Measurements from ENCODE around the gene EPS8L1.
"Not testable (repeated sequence)": the region's sequence is repeated elsewhere in the genome, so short reads cannot be mapped to it uniquely, and the experiment has no call there.

Gene EPS8L1

DNA sequence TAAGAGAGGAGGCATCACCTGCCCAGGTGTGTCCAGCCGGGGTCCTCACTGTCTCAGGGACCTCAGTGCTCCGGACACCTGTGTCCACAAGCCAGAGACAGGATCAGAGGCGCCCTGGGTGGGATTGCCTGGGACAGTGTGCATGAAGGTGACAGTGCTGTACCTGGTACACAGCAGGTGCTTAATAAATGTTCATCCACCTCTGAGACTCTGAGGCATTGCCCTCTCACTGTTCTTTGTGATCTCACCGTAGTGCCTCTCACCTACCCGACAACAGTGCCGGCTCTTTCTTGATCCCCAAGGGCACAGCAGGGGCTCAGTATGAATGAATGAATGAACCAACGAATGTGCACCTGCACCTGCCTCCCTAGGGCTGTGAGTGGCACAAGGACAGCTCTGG lies 21.9 kb upstream of the EPS8L1 start:
- no peak for DNase-seq (ENCODE audit: low read depth)
- TF ChIP-seq, protein P1, sequence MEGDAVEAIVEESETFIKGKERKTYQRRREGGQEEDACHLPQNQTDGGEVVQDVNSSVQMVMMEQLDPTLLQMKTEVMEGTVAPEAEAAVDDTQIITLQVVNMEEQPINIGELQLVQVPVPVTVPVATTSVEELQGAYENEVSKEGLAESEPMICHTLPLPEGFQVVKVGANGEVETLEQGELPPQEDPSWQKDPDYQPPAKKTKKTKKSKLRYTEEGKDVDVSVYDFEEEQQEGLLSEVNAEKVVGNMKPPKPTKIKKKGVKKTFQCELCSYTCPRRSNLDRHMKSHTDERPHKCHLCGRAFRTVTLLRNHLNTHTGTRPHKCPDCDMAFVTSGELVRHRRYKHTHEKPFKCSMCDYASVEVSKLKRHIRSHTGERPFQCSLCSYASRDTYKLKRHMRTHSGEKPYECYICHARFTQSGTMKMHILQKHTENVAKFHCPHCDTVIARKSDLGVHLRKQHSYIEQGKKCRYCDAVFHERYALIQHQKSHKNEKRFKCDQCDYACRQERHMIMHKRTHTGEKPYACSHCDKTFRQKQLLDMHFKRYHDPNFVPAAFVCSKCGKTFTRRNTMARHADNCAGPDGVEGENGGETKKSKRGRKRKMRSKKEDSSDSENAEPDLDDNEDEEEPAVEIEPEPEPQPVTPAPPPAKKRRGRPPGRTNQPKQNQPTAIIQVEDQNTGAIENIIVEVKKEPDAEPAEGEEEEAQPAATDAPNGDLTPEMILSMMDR (IDR thresholded peaks at IDR 0.05; ENCODE audit: insufficient read depth, low read depth, low read length, missing control alignments), result no peak

DNA sequence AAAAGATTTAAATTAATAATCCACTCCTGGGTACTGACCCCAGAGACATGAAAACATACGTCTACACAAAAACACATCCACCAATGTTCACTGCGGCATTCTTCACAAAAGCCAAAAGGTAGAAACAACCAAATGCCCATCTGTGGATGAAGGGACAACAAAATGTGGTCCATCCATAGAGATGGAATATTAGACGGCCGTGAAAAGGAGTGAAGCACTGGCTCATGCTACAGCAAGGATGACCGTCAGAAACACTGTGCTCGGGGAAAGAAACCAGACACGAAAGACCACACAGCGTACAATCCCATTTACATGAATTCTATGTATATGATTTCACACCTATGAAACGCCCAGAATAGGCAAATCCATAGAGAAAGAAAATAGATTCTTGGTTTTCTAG lies 18.8 kb upstream of the EPS8L1 start:
- TF ChIP-seq, protein P1 (IDR thresholded peaks at IDR 0.05; ENCODE audit: insufficient read depth, low read depth, low read length, missing control alignments), result no peak
- H3K4me3 ChIP-seq (ENCODE audit: low read length), result no peak overlapping the region
- no peak for DNase-seq (ENCODE audit: low read depth)

More for the DNA sequence above, 21.9 kb upstream of the EPS8L1 start:
- H3K4me3 ChIP-seq (ENCODE audit: low read length), result no peak overlapping the region

DNA sequence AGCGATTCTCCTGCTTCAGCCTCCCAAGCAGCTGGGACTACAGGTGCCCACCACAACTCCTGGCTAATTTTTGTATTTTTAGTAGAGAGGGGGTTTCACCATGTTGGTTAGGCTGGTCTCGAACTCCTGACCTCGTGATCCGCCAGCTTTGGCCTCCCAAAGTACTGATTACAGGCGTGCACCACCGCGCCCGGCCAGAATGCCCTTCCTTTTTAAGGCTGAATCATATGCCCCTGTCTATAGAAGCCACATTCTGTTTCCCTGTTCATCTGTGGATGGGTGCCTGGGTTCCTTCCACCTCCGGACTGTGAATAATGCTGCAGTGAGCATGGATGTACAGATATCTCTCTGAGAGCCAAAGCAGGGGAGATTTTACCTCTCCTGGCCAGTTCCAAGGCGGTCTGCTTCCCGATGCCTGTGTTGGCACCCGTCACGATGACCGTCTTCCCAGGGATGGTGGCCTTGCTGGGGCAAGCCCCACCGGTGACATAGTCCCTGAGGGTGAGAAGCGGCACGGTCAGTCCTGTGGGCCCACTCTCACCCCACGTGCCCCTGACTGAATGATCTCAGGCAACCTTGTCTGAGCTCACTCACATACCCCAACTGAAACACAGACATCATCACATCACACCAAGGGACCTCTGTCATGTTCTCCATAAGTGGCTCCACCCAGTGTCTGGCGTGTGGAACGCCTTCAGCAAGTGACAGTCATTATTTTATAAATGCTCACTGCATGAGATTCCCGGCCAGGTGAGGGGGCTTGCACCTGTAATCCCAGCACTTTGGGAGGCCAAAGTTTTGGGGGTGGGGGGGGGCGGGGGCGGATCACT lies 16.7 kb upstream of the EPS8L1 start:
- no peak for DNase-seq (ENCODE audit: low read depth)
- H3K4me3 ChIP-seq (ENCODE audit: low read length), result no peak overlapping the region
- TF ChIP-seq, protein P1 (IDR thresholded peaks at IDR 0.05; ENCODE audit: insufficient read depth, low read depth, low read length, missing control alignments), result no peak

DNA sequence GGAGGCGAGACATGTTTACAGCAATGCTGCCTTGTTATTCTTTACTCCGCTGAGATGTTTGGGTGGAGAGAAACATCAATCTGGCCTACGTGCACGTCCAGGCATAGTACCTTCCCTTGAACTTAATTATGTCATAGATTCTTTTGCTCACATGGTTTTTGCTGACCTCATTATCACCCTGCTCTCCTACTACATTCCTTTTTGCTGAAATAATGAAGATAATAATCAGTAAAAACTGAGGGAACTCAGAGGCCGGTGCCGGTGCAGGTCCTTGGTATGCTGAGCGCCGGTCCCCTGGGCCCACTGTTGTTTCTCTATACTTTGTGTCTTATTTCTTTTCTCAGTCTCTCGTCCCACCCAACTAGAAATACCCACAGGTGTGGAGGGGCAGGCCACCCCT lies 15.4 kb upstream of the EPS8L1 start:
- not testable (repeated sequence) for H3K4me3 ChIP-seq (ENCODE audit: low read length); DNase-seq (ENCODE audit: low read depth)

DNA sequence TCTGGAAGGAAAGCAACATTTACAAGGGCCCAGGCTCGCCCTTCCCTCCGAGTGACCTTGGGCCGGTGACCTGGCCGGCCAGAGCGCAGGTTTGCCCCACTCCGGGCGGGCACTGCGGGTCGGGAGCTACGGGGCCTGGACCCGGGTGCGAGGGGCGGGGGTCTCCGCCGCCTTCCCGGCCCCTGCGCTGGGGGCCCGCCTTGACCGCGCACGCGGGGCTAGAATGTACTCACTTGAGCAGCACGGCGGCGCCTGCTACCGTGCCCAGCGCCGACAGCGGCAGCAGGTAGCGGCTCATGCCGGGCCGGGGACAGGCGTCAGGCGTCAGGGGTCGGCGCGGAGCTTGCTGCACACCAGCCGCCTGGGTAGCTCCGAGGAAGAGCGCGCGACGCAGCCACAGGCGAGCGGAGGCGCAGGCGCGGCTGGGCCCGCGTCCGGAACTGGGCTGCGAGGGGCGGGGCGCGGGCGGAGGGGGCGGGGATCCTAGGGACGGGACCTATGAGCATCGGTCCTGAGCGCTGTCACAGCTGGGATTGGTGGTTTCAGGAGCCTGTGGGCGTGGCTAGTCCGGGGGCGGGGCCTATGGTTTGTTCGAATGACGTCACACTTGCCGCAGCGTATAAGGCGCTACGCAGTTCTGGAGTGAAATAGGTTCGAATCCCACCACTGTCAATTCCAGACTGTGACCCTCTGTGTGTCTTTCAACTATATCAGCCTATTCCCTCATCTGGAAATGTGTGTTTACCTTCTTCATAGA lies 12.8 kb upstream of the EPS8L1 start, which contains the start of gene RDH13:
TSS of gene RDH13 (minus strand) at position 414 of the 757 bp plus-strand sequence. CDS start at position 298, 116 bp downstream.
- TF ChIP-seq, protein P1 (IDR thresholded peaks at IDR 0.05; ENCODE audit: insufficient read depth, low read depth, low read length, missing control alignments), result no peak
- peak; percentile 97 for DNase-seq (ENCODE audit: low read depth)
- H3K4me3 ChIP-seq (ENCODE audit: low read length), result peak within 1 kb of the TSS; percentile 64

DNA sequence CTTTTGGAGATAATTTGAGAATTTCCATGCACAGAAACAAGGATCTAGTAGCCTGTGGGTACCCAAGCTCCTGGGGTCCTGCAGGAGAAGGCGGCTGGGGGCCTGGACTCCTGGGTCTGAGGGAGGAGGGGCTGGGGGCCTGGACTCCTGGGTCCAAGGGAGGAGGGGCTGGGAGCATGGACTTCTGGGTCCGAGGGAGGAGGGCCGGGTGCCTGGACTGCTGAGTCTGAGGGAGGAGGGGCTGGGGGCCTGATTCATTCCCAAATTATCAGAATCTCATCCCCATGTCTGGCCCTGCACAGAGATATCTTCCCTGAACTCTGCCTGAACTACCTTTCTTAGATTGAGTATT lies 12.2 kb upstream of the EPS8L1 start:
- no peak for DNase-seq (ENCODE audit: low read depth)
- TF ChIP-seq, protein P1 (IDR thresholded peaks at IDR 0.05; ENCODE audit: insufficient read depth, low read depth, low read length, missing control alignments), result no peak
- H3K4me3 ChIP-seq (ENCODE audit: low read length), result no peak overlapping the region

DNA sequence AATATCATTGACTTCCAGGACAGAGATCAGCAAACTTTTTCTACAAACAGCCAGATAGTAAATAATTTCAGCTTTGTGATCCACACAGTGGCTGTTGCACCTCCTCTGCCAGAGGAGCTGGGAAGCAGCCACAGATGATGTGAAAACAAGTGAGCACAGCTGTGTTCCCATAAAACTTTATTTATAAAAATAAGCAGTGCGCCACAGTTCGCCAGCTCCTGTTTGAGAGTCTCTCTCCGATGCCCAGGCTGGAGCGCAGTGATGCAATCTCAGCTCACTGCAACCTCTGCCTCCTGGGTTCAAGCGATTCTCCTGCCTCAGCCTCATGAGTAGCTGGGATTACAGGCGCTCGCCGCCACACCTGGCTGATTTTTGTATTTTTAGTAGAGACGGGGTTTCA lies 10.2 kb upstream of the EPS8L1 start:
- DNase-seq (ENCODE audit: low read depth), result not testable (repeated sequence)

More for the DNA sequence above, 10.2 kb upstream of the EPS8L1 start:
- not testable (repeated sequence) for H3K4me3 ChIP-seq (ENCODE audit: low read length)
